KMS-11 (cell line): ENCODE data around the gene CACNA1I.
"Not testable (repeated sequence)": the region's sequence is repeated elsewhere in the genome, so short reads cannot be mapped to it uniquely, and the experiment has no call there.

Source experiments
- H2AFZ ChIP-seq: fragments of 200-600 bp; sonication (generic); 2 replicates; pipeline ENCODE4 v1.6.1; 2016; ENCODE audit warnings: antibody characterized with exemption, mixed run types, low read depth
- H3K27ac ChIP-seq: fragments of 200-600 bp; sonication (generic); 2 replicates; pipeline ENCODE4 v1.6.1; 2016; ENCODE audit warnings: mild to moderate bottlenecking, mixed run types
- H3K27me3 ChIP-seq: fragments of 200-600 bp; sonication (generic); 2 replicates; pipeline ENCODE4 v1.6.1; 2017; ENCODE audit warnings: mild to moderate bottlenecking, low read depth, mixed run types, moderate library complexity; ENCODE audit not compliant: insufficient read depth
- H3K36me3 ChIP-seq: fragments of 200-600 bp; sonication (generic); 2 replicates; pipeline ENCODE4 v1.6.1; 2017; ENCODE audit warnings: mild to moderate bottlenecking, mixed run types; ENCODE audit not compliant: insufficient read depth
- H3K4me1 ChIP-seq: fragments of 200-600 bp; sonication (generic); 2 replicates; pipeline ENCODE4 v1.6.1; 2016; ENCODE audit warnings: mild to moderate bottlenecking, low read depth, mixed run types; ENCODE audit not compliant: poor library complexity, severe bottlenecking
- H3K4me2 ChIP-seq: fragments of 200-600 bp; sonication (generic); 2 replicates; pipeline ENCODE4 v1.7.0; 2016; ENCODE audit warnings: mild to moderate bottlenecking, mixed run types
- H3K4me3 ChIP-seq: fragments of 200-600 bp; sonication (generic); IDR thresholded peaks from 2 replicates; pipeline ENCODE4 v1.6.1; 2017; ENCODE audit warnings: low read depth, low read length, mixed read lengths; ENCODE audit not compliant: insufficient read depth
- H3K79me2 ChIP-seq: fragments of 200-600 bp; sonication (generic); 2 replicates; pipeline ENCODE4 v1.6.1; 2016; ENCODE audit warnings: low read depth, mixed run types; ENCODE audit not compliant: insufficient read depth
- H3K9ac ChIP-seq: fragments of 200-600 bp; sonication (generic); 2 replicates; pipeline ENCODE4 v1.6.1; 2016; ENCODE audit warnings: mild to moderate bottlenecking, mixed run types
- H4K20me1 ChIP-seq: fragments of 200-600 bp; sonication (generic); 2 replicates; pipeline ENCODE4 v1.6.1; 2016; ENCODE audit warnings: mild to moderate bottlenecking, mixed run types; ENCODE audit not compliant: insufficient read depth
- CTCF ChIP-seq: fragments of 200-600 bp; sonication (generic); conservative IDR thresholded peaks from 2 replicates; pipeline ENCODE4 v1.6.1; 2017; ENCODE audit warnings: low read depth, mild to moderate bottlenecking, antibody characterized with exemption, low read length, moderate library complexity, mixed read lengths

CACNA1I gene

DNA sequence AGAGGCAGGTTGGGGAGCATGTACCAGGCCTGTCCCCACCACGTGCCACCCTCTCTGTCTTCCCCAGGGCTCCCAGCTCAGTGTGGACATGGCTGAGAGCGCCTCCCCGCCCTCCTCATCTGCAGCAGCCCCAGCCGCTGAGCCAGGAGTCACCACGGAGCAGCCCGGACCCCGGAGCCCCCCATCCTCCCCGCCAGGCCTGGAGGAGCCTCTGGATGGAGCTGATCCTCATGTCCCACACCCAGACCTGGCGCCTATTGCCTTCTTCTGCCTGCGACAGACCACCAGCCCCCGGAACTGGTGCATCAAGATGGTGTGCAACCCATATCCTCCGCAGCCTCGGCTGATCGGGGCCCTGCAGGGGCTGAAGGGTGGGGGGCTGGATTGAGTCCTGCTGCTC lies at the start of gene CACNA1I:
Gene CACNA1I, plus strand, starts transcription at position 89 of the 400 bp plus-strand sequence. Its CDS starts 0 bp downstream, at position 89.
- H3K4me3 ChIP-seq: no peak within 1 kb of the TSS
- no peaks in the 10 kb centered on the region for H3K36me3 ChIP-seq
- H3K27ac ChIP-seq: no peak within 1 kb of the TSS
- peaks cover 55% of the 10 kb centered on the region for H3K27me3 ChIP-seq
- no peak for TF ChIP-seq CTCF
- H3K4me2 ChIP-seq: no peak within 1 kb of the TSS
- no peaks in the 10 kb centered on the region for H3K4me1 ChIP-seq
- H4K20me1 ChIP-seq: no peaks in the 10 kb centered on the region
- H3K79me2 ChIP-seq: no peaks in the 10 kb centered on the region
- no peak within 1 kb of the TSS for H3K9ac ChIP-seq
- no peak within 1 kb of the TSS for H2AFZ ChIP-seq

- H3K36me3 ChIP-seq: peaks cover 11% of the 10 kb centered on the region; the same call in 1 of the 2 replicates
- peaks cover 37% of the 10 kb centered on the region for H3K79me2 ChIP-seq
- H3K4me2 ChIP-seq: peak overlapping the region; percentile 81
- H3K27ac ChIP-seq: peak overlapping the region; percentile 93
- peaks cover 22% of the 10 kb centered on the region for H4K20me1 ChIP-seq
- not testable (repeated sequence) for H3K27me3 ChIP-seq, H3K4me3 ChIP-seq, H2AFZ ChIP-seq
- H3K9ac ChIP-seq: peak overlapping the region; percentile 99
- H3K4me1 ChIP-seq: peaks cover 29% of the 10 kb centered on the region
Observed at GRCh38 chr22:39521106-39521885, 49.3 kb upstream of the CACNA1I start.

GRCh38 chr22:39522091-39522490 lies 48.5 kb upstream of the CACNA1I start:
- Histone ChIP-seq H3K4me1 (peaks cover 21% of the 10 kb centered on the region), H4K20me1 (peaks cover 22% of the 10 kb centered on the region), H3K27ac (peak overlapping the region; percentile 93; the same call in 1 of the 2 replicates), H3K36me3 (peaks cover 11% of the 10 kb centered on the region; the same call in 1 of the 2 replicates), H3K9ac (peak overlapping the region; percentile 99; the same call in 1 of the 2 replicates), H3K4me2 (peak overlapping the region; percentile 81), H3K79me2 (peaks cover 29% of the 10 kb centered on the region)
- not testable (repeated sequence) for H2AFZ ChIP-seq, H3K4me3 ChIP-seq, H3K27me3 ChIP-seq

DNA sequence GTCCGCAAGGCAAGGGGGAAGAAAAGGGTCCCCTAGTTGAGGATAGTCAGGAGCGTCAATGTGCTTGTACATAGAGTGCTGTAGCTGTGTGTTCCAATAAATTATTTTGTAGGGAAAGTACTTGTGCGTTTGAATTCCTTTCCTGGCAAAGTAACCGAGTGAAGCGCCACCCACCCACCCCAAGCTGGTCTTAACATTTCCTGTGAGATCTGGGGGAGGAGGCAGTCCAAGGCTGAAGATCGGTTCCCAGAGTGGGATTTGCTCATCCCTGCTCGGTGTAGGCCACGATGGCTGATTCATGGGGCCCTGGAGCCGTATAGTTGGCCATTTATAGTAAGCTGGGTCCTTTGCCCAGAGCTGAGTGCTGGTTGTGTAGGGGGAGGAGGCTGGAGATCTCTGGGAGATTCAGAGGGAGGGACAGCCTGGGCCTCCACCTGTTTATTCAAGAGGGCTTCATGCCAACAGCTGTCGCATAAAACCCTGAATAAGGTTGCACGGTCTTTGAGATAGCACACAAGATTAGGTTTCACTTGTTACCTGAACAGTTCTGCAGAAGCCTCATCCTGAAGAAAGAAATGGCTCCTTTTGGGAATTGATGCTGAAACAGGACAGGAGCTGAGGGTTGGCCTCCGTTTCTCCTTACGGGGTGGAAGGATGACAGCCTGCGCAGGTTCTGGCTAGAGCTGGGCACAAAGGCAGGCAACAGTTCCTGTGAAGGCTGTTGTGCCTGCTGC lies 47.8 kb upstream of the CACNA1I start:
- no peak overlapping the region for H2AFZ ChIP-seq
- H3K4me3 ChIP-seq: no peak overlapping the region
- H3K4me2 ChIP-seq: peak overlapping the region; percentile 81; the same call in 1 of the 2 replicates
- peaks cover 22% of the 10 kb centered on the region for H3K4me1 ChIP-seq
- H3K36me3 ChIP-seq: peaks cover 11% of the 10 kb centered on the region; the same call in 1 of the 2 replicates
- H3K27me3 ChIP-seq: no peaks in the 10 kb centered on the region
- no peak for TF ChIP-seq CTCF
- peaks cover 29% of the 10 kb centered on the region for H3K79me2 ChIP-seq
- no peak overlapping the region for H3K9ac ChIP-seq
- H4K20me1 ChIP-seq: peaks cover 22% of the 10 kb centered on the region
- H3K27ac ChIP-seq: peak overlapping the region; percentile 93; the same call in 1 of the 2 replicates

- Histone ChIP-seq H3K4me2 (no peak overlapping the region), H3K4me1 (peaks cover 22% of the 10 kb centered on the region), H3K9ac (no peak overlapping the region), H4K20me1 (peaks cover 22% of the 10 kb centered on the region), H3K27ac (peak overlapping the region; percentile 18; the same call in 1 of the 2 replicates), H3K79me2 (peaks cover 29% of the 10 kb centered on the region), H3K4me3 (no peak overlapping the region), H2AFZ (no peak overlapping the region), H3K36me3 (peaks cover 11% of the 10 kb centered on the region; the same call in 1 of the 2 replicates), H3K27me3 (no peaks in the 10 kb centered on the region)
- TF ChIP-seq CTCF: no peak
Observed at GRCh38 chr22:39524089-39524752, 46.3 kb upstream of the CACNA1I start.
